C4-2B (cell line): Measurements from ENCODE around the gene IRF5.

Experiments
- H3K27ac ChIP-seq: fragments of 450-650 bp; 2 replicates; pipeline ENCODE4 v1.5.1; 2017
- ZFX ChIP-seq: fragments of 450-650 bp; IDR thresholded peaks from 2 replicates; pipeline ENCODE4 v1.6.1; 2017
- TF ChIP-seq, protein P1 (sequence below): fragments of 450-650 bp; conservative IDR thresholded peaks from 2 replicates; pipeline ENCODE4 v1.5.1; 2017; ENCODE audit warnings: mild to moderate bottlenecking

IRF5 gene

DNA sequence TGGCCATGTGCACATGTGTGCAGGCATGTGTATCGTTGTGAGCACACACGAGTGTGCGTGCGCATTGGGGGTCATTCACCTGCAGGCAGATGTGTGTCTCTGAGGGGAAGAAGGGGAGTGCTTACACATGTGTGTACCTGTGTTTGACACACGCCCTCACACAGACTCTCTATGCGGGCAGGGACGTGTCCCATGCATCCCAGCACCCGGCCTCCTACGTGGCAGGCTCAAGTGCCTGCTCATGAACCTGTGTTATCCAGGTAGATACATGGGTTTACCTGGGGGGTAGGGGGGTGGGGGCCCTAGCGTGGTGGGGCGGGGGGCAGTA is 45.8 kb upstream of the IRF5 start:
- TF ChIP-seq, protein P1, sequence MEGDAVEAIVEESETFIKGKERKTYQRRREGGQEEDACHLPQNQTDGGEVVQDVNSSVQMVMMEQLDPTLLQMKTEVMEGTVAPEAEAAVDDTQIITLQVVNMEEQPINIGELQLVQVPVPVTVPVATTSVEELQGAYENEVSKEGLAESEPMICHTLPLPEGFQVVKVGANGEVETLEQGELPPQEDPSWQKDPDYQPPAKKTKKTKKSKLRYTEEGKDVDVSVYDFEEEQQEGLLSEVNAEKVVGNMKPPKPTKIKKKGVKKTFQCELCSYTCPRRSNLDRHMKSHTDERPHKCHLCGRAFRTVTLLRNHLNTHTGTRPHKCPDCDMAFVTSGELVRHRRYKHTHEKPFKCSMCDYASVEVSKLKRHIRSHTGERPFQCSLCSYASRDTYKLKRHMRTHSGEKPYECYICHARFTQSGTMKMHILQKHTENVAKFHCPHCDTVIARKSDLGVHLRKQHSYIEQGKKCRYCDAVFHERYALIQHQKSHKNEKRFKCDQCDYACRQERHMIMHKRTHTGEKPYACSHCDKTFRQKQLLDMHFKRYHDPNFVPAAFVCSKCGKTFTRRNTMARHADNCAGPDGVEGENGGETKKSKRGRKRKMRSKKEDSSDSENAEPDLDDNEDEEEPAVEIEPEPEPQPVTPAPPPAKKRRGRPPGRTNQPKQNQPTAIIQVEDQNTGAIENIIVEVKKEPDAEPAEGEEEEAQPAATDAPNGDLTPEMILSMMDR = no peak
- TF ChIP-seq ZFX = no peak
- H3K27ac ChIP-seq = no peak overlapping the region

DNA sequence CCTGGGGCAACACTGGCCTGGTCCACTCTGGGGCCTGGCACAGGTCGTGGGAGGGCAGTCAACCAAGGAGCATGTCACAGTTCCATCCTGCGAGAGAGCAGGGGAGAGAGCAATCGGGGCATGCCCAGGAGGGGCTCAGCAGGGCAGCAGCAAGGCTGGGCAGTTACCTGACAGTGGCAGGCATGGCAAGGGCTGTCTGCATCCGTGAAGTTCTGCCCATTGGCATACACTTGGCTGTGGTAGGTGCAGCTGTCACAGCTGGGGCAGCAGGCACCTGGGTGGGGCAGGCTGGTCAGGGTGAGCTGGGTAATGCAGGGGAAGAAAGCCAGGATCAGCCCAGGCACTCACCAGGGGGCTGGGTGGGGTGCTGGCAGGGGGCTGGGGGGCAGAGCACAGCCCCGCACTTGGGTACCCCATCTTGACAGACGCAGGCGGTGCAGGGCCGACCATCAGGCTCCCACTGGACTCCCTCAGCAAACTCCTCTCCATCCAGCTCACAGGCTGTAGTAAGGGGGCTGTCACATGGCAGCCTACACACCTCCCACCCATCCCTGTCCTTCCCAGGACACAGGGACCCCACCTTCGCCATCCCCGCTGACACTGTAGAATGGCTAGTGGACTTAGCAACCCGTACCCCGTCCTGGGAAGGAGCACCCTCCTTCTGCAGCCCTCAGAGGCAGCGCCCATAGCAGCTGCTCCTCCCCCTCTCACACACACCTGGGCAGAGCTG is 45.0 kb upstream of the IRF5 start:
- no peak overlapping the region for H3K27ac ChIP-seq
- TF ChIP-seq, protein P1 = no peak
- no peak for TF ChIP-seq ZFX

DNA sequence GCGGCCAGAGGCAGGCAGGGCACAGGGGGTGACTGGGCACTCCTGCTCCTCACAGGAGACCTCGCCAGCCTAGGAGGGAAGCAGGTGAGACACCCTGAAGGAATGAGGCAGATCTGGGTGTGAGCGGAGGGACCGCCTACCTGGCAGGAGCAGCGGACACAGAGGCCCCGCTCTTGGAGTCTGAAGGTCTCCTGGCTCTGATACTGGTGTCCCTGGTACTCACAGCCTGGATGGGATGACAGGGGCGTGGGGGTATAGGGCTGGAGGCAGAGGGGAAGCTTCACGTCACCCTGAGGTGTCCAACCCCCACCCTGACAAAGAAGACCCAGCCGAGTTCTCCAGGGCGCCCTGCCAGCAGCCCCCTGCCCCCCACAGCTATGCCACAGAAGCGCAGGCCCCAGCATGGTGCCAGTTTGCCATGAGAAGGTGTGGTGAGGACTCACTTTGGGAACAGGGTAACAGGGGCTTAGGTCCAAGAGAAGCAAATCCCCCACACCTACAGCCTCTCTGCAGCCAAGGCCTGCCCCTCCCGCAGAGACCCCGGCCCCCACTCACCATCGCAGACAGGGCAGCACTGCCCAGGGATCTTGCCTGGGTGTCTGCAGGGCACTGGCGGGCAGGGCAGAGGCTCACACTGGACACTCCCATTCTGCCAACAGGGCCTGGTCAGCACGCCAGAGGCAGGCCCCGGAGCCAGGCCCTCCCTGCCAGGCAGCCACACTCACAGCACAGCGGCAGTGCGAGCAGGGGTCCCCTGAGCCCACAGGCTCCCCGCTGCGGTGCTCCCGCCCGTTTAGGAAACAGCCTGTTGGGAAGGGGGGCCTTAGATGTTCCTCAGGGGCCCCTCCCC is 44.3 kb upstream of the IRF5 start:
- H3K27ac ChIP-seq = no peak overlapping the region
- TF ChIP-seq, protein P1 = no peak
- TF ChIP-seq ZFX = no peak

DNA sequence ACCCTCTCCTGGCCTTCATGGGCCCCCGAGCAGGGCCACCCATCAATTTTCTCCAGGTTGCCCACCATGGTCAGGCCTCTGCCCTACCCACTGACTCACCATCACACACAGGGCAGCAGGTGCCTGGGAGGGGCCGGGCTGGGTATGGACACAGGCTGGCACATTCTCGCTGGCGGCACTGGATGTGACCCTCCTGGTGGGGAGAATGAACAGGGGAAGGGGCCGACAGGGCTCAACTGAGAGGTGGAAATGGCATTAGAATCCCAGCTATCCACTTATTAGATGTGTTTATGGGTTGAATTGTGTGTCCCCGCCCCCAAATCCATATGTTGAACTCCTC is 43.7 kb upstream of the IRF5 start:
- no peak overlapping the region for H3K27ac ChIP-seq
- TF ChIP-seq ZFX = no peak
- TF ChIP-seq, protein P1 = no peak

DNA sequence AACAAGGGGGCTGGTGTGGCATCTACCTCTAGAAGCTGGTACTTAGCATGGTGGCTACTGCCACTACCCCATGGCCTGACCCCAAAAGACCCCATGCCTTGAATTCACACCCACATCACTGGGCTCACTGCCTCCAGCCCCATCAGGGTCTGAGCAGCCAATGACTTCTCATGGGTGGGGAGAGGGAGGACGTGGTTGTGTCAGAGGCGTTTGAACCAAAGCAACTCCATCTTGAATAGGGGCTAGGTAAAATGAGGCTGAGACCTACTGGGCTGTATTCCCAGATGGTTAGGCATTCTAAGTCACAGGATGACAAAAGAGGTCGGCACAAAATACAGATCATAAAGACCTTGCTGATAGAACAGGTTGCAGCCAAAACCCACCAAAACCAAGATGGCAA is 42.4 kb upstream of the IRF5 start:
- TF ChIP-seq, protein P1 = no peak
- TF ChIP-seq ZFX = no peak

DNA sequence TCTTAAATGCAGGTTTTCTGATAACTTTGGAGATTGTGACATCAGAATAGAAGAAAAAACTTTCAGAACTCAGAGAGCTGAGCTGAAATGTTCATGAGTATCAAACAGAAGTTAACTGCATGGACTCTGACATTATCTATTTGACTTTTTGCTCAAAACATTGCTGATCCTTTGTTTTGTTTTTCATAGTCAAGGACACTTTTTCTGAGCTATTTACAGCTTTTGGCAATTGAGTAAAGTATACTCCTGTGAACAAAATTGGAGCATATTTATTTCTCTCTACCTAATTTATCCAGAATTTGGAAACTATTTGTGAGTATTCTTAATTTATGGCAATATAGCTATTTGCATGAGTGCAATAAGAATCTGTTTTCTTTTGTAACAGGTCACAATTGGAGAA is 38.3 kb upstream of the IRF5 start:
- TF ChIP-seq ZFX = no peak
- TF ChIP-seq, protein P1 = no peak
- H3K27ac ChIP-seq = no peak overlapping the region

More for the DNA sequence above, 42.4 kb upstream of the IRF5 start:
- no peak overlapping the region for H3K27ac ChIP-seq

DNA sequence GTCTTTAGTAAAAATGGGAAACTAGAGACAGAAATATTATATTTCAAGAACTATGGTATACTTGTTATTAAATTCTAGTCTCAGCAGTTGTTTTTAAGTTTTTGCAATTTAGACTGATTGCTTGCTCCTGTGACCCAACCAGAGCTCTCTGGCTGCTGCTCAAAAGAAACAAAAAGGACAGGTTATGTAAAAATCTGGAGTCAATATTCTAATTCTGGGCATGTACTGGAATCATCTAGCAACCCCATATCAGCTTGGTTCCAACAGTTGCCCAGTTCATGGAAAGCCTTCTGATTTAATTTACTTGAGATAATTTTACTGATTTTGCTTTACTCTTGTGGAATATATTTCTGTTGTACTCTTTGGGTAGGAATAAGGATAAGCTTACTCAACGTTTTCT is 37.5 kb upstream of the IRF5 start:
- no peak overlapping the region for H3K27ac ChIP-seq
- TF ChIP-seq, protein P1 = no peak
- TF ChIP-seq ZFX = no peak
